Measurements from ENCODE around the gene NODAL.
"Not testable (repeated sequence)": the region's sequence is repeated elsewhere in the genome, so short reads cannot be mapped to it uniquely, and the experiment has no call there.

The NODAL gene

GRCh38 chr10:70441161-70441894 is at the start of gene NODAL:
TSS of gene NODAL (minus strand) at chr10:70441681. CDS start at chr10:70441667, 14 bp downstream.
- no peak for FAIRE-seq

- no peak for FAIRE-seq
Measured at GRCh38 chr10:70490142-70490541, 48.7 kb upstream of the NODAL start.

DNA sequence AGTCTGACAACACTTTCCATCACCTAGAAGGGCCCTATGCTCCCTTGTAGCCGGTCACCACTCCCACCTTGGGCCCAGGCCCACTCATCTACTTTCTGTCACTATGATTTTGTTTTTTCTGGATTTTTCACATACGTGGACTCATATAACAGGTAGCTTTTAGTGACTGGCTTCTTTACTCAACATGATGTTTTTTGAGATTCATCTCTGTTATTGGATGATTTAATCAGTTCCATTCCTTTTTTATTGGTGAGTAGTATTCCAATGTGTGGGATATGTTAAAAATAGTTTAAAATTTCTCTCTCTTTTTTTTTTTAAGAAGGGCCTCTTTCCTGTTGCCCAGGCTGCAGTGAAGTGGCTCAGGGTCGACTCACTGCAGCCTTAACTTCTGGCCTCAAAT is 46.3 kb upstream of the NODAL start:
- no peak for FAIRE-seq

DNA sequence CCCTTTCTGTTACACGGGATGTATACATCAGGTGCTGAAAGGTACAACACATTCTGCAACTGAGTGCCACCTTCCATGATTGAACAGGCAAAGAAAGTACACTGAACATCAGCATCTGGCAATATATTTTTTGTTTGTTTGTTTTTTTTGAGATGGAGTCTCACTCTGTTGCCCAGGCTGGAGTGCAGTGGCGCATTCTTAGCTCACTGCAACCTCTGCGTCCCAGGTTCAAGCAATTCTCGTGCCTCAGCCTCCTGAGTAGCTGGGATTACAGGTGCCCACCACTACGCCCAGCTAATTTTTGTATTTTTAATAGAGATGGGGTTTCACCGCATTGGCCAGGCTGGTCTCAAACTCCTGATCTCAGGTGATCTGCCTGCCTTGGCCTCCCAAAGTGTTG is 42.4 kb upstream of the NODAL start:
- FAIRE-seq = not testable (repeated sequence)

GRCh38 chr10:70482982-70483760 is 41.7 kb upstream of the NODAL start:
- FAIRE-seq = no peak

DNA sequence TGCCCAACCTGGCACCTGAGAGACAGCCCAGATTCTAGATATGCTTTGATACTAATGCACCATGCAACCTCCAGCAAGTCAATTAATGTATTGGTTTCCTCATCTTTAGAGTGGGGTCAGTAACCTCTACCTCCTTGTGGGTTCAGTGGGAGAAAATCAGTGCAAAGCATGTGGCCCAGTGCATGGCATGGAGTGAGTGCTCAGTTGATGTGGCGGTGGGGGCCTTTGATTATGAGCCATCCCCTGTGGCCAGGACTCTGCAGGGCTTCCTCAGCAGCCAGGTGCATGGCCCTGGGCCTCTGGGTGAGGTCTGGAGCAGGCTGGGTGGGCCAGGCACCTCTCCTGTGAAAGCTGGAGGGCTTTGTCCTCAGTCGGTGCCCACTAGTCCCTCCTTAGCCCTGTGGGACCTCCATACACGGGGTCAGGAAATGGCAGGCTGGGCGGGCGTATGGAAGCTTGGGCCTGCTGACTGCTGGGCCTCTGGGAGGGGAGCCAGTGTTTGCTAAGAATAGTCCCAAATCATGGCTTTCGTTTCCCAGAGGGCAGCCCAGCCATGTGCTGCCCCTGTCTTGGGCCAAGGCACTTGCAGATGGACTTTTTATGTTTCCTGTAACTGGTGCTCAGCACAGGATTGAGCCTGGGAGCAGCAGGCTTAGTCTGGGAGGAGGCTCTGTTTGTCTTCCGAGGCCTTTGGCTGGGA is 40.5 kb upstream of the NODAL start:
- FAIRE-seq = no peak

GRCh38 chr10:70481105-70481504 is 39.6 kb upstream of the NODAL start:
- no peak for FAIRE-seq

GRCh38 chr10:70480239-70480861 is 38.9 kb upstream of the NODAL start:
- no peak for FAIRE-seq

DNA sequence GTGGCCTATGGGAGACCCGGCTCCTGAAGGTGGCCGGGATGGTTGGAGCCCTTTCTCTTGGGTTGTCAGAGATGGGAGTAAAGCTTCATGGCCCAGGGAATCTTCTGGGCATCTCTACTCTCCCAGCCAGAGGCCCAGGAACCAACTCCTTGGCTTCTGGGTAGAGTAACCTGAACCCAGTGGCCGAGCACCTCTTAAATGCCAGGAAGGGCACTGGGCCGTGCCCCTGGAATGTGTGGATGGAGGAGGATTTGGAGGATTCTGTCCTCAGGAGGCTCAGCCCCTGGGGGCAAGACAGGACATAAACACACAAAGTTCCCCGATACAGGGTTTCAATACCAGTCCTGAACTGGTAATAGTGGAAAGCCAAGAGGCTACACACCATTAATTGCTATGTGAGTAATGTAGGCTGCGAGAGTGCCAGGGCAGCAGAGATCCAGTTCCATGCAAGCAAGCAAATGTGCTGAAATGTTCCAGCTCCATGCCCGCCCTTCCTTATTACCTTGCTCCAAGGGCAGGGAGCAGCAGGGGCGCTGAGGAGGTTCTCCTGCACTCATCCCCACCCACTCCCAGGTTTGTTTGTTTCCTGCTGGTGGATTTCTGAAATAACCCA is 38.3 kb upstream of the NODAL start:
- no peak for FAIRE-seq

DNA sequence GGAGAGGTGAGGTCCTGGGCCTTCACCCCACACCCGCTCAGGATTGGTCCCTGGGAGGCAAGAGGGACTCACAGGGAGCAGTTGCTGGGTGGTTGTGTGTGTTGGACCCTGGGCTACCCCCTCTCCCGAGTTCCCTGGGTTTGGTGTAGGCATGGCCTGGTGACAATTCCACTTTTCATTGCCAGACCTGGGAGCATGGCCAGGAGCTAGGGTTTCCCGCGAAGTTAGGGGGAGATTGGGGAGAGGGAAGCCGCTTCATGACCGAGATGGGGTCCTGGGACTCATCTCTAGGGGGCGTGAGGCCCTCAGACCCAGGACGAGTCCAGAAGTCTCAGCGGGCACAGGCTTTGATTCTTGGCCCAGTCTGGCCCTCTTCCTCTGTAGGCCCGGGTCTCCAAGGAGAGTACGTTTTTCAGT is 37.7 kb upstream of the NODAL start:
- FAIRE-seq = no peak

- no peak for FAIRE-seq
Measured at GRCh38 chr10:70478191-70479164, 37.0 kb upstream of the NODAL start, which contains the start of gene PALD1. TSS of gene PALD1 (plus strand) at chr10:70478767. CDS start at chr10:70525952, 47,185 bp downstream.

DNA sequence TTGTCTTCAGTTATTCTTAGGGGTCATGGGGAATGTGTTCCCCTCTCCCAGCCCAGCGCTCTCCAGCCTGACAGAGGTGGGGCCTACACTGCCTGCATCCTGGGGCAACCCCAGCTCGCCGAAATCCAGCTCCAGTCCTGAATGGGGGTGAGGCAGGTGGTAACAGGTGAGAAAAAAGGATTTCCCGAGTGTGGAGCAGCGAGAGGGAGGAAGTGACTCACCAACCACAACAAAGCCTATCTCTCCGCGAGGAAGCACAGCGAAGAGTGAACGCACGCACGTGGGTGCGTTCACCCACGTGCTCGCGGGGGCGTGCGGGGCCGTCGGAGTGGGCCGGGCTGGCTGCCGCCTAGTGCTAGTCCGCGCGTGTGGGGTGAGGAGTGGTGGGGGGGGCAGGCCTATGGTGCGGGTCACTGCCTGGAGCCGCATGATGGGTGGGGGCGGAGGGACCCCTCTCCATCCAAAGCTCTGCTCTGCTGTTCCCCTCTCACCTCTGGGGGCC is 36.2 kb upstream of the NODAL start:
- no peak for FAIRE-seq

DNA sequence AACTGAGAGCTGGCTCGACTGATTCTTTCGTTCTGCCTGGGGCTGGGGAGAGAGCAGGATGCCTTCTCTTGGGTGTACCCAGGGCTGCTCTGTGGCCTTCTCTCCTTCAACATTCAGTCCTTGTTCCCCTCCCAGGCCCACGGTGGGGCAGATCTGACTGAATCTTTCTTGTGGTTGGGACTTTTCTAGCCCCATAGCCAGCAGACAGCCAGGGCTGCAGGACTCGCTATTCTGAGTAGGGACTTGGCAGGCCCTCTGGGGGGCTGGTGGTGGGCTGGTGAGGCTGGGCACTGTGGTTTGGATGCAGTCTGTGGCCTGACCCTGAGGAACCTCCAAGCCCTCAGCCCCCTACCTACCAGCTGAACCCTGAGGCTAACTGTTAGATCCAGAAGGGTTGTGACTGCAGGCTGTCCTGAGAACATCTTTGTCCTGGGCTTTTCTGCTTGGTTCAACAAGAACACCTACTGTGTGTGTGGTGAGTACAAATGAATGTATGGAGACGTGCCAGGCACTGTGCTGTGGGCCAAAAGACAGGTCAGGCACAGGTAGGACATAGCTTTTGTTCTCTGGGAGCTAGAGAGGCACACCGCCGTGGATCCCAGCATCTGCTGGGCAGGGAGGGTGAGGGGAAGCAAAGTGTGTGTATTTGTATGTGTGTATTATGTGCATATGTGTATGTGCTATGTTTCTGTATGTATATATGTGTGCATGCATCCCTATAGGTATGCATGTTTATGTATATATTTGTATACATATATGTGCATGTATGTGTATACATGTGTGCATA is 35.0 kb upstream of the NODAL start:
- FAIRE-seq = no peak

GRCh38 chr10:70475661-70476060 is 34.2 kb upstream of the NODAL start:
- FAIRE-seq = no peak

DNA sequence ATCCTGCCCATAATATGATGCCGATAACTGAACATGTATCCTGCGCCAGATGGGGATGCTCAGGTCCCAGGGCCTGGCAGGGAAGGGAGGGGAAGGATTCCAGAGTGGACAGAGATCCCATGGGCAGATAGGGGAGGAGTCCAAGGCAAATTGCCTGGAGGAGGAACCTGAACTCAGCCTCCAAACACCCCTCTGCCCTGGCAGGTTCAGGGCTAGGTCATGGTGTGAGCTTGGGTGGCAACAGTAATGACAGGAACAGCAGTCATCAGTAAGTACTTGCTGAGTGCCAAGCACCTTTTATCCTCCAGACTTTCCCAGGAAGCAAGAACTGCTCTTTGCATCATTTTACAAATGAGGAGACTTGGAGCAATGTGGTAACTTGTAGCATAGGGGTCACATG is 33.3 kb upstream of the NODAL start:
- no peak for FAIRE-seq

DNA sequence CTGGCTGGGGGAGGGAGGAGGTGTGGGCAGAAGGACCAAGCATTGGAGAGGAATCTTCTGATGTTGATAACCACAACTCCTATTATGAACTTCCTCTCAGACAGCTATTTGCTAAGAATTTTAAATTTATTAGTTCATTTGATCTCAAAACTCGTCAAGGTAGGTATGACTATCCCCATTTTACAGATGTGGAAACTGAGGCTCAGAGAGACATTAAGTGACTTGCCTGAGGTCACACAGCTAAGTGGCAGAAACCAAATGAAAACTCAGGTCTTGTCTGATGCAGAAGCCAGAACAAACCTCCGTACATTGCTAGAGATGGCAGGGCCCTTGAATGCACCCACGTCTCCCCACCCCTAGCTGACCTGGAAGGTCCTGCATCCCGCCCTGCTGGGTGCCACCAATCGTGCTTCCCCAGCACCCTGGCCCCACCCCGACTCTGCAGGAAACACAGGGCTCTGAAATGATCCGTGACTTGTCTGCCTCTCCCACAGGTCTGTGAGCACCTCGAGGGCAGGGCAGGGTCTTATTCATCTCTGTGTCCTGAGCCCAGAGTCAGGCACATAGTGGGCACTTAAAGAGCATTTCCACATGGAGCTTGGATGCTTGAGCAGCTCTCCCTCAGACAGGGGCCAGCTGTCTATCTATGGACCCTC is 31.4 kb upstream of the NODAL start:
- no peak for FAIRE-seq

DNA sequence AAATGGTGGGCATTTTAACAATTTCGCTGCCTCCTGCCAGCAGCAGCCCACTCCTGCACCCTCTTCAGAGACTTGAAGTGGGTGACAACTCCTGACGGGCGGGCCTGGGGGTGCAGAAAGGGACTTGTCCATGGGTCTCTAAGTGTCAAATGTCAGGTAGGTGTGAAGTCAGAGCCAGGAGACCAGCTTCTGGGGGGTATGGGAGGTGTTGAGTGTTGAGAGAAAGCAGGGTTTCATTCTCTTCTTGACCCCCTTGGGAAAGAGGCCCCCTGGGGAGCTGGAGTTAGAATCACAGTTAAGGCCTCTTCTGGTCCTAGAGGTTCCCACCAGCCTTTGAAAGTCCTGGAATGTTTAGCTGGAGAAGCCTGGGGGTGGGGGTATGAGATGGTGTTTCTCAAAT is 25.5 kb upstream of the NODAL start:
- no peak for FAIRE-seq

GRCh38 chr10:70465832-70466231 is 24.4 kb upstream of the NODAL start:
- FAIRE-seq = no peak

- FAIRE-seq = no peak
Measured at GRCh38 chr10:70465278-70465677, 23.8 kb upstream of the NODAL start.

Measured in endometrium (tissue), 2 donors.